ENCODE measurements around the gene TECR.
A peak's percentile ranks its signal among the peaks of the same experiment; 100 is the strongest.

The TECR gene

GRCh38 chr19:14507704-14508542, 21.5 kb upstream of the TECR start:
- DNase-seq (ENCODE audit: low read depth) = no peak

GRCh38 chr19:14510311-14511228, 18.8 kb upstream of the TECR start:
- DNase-seq (ENCODE audit: low read depth) = no peak

GRCh38 chr19:14511229-14511593, 18.2 kb upstream of the TECR start:
- DNase-seq (ENCODE audit: low read depth) = no peak

GRCh38 chr19:14512406-14512961, 16.9 kb upstream of the TECR start:
- no peak for DNase-seq (ENCODE audit: low read depth)

- DNase-seq (ENCODE audit: low read depth) = no peak
Observed at GRCh38 chr19:14514215-14514863, 15.1 kb upstream of the TECR start.

- no peak for DNase-seq (ENCODE audit: low read depth)
Observed at GRCh38 chr19:14515501-14516047, 13.8 kb upstream of the TECR start.

- no peak for DNase-seq (ENCODE audit: low read depth)
Observed at GRCh38 chr19:14516048-14516534, 13.3 kb upstream of the TECR start.

GRCh38 chr19:14516746-14517438, 12.5 kb upstream of the TECR start:
- no peak for DNase-seq (ENCODE audit: low read depth)

GRCh38 chr19:14517446-14517839, 12.0 kb upstream of the TECR start:
- DNase-seq (ENCODE audit: low read depth) = no peak

GRCh38 chr19:14517840-14518505, 11.4 kb upstream of the TECR start, which contains the start of gene DNAJB1:
Gene DNAJB1 (minus strand): TSS chr19:14518397. CDS start chr19:14518349, 48 bp downstream.
- peak; percentile 97 for DNase-seq (ENCODE audit: low read depth)

GRCh38 chr19:14519245-14519859, 10.0 kb upstream of the TECR start:
- DNase-seq (ENCODE audit: low read depth) = no peak

- DNase-seq (ENCODE audit: low read depth) = no peak
Observed at GRCh38 chr19:14519860-14520407, 9.5 kb upstream of the TECR start.

- no peak for DNase-seq (ENCODE audit: low read depth)
Observed at GRCh38 chr19:14520543-14520942, 8.9 kb upstream of the TECR start.

GRCh38 chr19:14525729-14526128, 3.7 kb upstream of the TECR start:
- no peak for DNase-seq (ENCODE audit: low read depth)

GRCh38 chr19:14526423-14526822, 3.0 kb upstream of the TECR start:
- DNase-seq (ENCODE audit: low read depth) = no peak

GRCh38 chr19:14528419-14529253, 758 bp upstream of the TECR start:
- DNase-seq (ENCODE audit: low read depth) = no peak

- DNase-seq (ENCODE audit: low read depth) = no peak
Observed at GRCh38 chr19:14530005-14530348, 583 bp downstream of the TECR start.

- DNase-seq (ENCODE audit: low read depth) = no peak
Observed at GRCh38 chr19:14530506-14530905, 1.1 kb downstream of the TECR start.

- no peak for DNase-seq (ENCODE audit: low read depth)
Observed at GRCh38 chr19:14533450-14533849, 4.1 kb downstream of the TECR start.
